GM10266 (cell line): ENCODE measurements around the gene ITGA11.

Source experiments
- DNase-seq: peaks from one replicate; pipeline ENCODE4 v3.0.0; 2012; ENCODE audit errors: extremely low spot score
- CTCF ChIP-seq: IDR thresholded peaks from 2 replicates; pipeline ENCODE4 v1.5.1; 2012; ENCODE audit warnings: mild to moderate bottlenecking, low read depth; ENCODE audit not compliant: control insufficient read depth, insufficient read depth; ENCODE audit errors: missing control alignments

ITGA11 gene

GRCh38 chr15:68337826-68338225, 94.1 kb downstream of the ITGA11 start:
- no peak for DNase-seq
- TF ChIP-seq CTCF, result no peak

- no peak for TF ChIP-seq CTCF
- DNase-seq, result no peak
Observed at GRCh38 chr15:68336516-68336915, 95.4 kb downstream of the ITGA11 start.

GRCh38 chr15:68335655-68336054, 96.3 kb downstream of the ITGA11 start:
- no peak for TF ChIP-seq CTCF
- no peak for DNase-seq

GRCh38 chr15:68335251-68335650, 96.7 kb downstream of the ITGA11 start:
- no peak for DNase-seq
- TF ChIP-seq CTCF, result no peak

- TF ChIP-seq CTCF, result no peak
- DNase-seq, result no peak
Observed at GRCh38 chr15:68334661-68335124, 97.3 kb downstream of the ITGA11 start.

GRCh38 chr15:68333775-68334470, 98.0 kb downstream of the ITGA11 start:
- no peak for DNase-seq
- TF ChIP-seq CTCF, result no peak

- no peak for DNase-seq
- no peak for TF ChIP-seq CTCF
Observed at GRCh38 chr15:68332266-68332665, 99.7 kb downstream of the ITGA11 start.
